Endodermal cell (in vitro differentiated cells): ENCODE measurements around the gene SP1. TPM values are rescaled to one million over a fixed set of nuclear protein-coding genes. Genes with fewer than 3 reads are reported as not detected.

ENCODE experiments used
- DNase-seq: peaks from one replicate; pipeline ENCODE4 v3.0.0-alpha.2; 2017
- H3K27ac ChIP-seq: 2 replicates; pipeline ENCODE4 v1.5.1; 2013; ENCODE audit warnings: mild to moderate bottlenecking, low read depth, low read length, moderate library complexity
- H3K27me3 ChIP-seq: 2 replicates; pipeline ENCODE4 v1.6.1; 2013; ENCODE audit warnings: mild to moderate bottlenecking, low read length, moderate library complexity; ENCODE audit not compliant: insufficient read depth, control insufficient read depth, poor library complexity, severe bottlenecking
- H3K36me3 ChIP-seq: 2 replicates; pipeline ENCODE4 v1.7.0; 2013; ENCODE audit warnings: mild to moderate bottlenecking, low read length, moderate library complexity; ENCODE audit not compliant: control insufficient read depth, insufficient read depth
- H3K4me1 ChIP-seq: one replicate; pipeline ENCODE4 v1.7.0; 2013; ENCODE audit warnings: low read length; ENCODE audit not compliant: control insufficient read depth, insufficient read depth
- H3K4me3 ChIP-seq: 2 replicates; pipeline ENCODE4 v1.5.1; 2013; ENCODE audit warnings: mild to moderate bottlenecking, low read length, moderate library complexity
- H3K9ac ChIP-seq: 2 replicates; pipeline ENCODE4 v1.6.1; 2013; ENCODE audit warnings: mild to moderate bottlenecking, low read length, moderate library complexity; ENCODE audit not compliant: poor library complexity, severe bottlenecking; ENCODE audit errors: extremely low read depth
- H3K9me3 ChIP-seq: 2 replicates; pipeline ENCODE4 v1.6.1; 2013; ENCODE audit warnings: mild to moderate bottlenecking, low read length, moderate library complexity; ENCODE audit not compliant: control insufficient read depth
- H3K27ac Mint-ChIP-seq: 2 replicates; pipeline ENCODE4 v1.8.0; 2020; ENCODE audit warnings: mixed read lengths
- H3K27me3 Mint-ChIP-seq: 2 replicates; pipeline ENCODE4 v1.8.0; 2021; ENCODE audit warnings: mild to moderate bottlenecking, mixed read lengths; ENCODE audit not compliant: insufficient read depth
- H3K36me3 Mint-ChIP-seq: 2 replicates; pipeline ENCODE4 v1.8.0; 2020; ENCODE audit warnings: low read depth, mixed read lengths
- H3K4me1 Mint-ChIP-seq: 2 replicates; pipeline ENCODE4 v1.8.0; 2020; ENCODE audit warnings: mixed read lengths
- H3K4me3 Mint-ChIP-seq: 2 replicates; pipeline ENCODE4 v1.8.0; 2020; ENCODE audit warnings: mild to moderate bottlenecking, moderate library complexity, mixed read lengths
- H3K9me3 Mint-ChIP-seq: 2 replicates; pipeline ENCODE4 v1.8.0; 2020; ENCODE audit warnings: mild to moderate bottlenecking, mixed read lengths
- CTCF ChIP-seq: fragments of 200-600 bp; sonication (generic); conservative IDR thresholded peaks from 2 replicates; pipeline ENCODE4 v1.5.0; 2021; ENCODE audit warnings: antibody characterized with exemption, mild to moderate bottlenecking
- WGBS, 2 experiments: methylation state at CpG; one replicate each; pipeline versions ENCODE4 v1.1.5 to v1.1.7; 2013; ENCODE audit warnings: missing lambda C conversion rate in 2 of 2, mixed read lengths in 1 of 2; ENCODE audit not compliant: insufficient coverage in 1 of 2, insufficient read length in 1 of 2; 5-methylcytosine and 5-hydroxymethylcytosine counted together
- total RNA-seq, 2 donors: library from RNA; stranded (reverse); fragmentation: NEBNext Ultra II Directional in 1 of 2; extraction: Animal tissue kit (Norgen Biotek cat#: 25700) in 1 of 2; gene quantifications; 2 replicates in 1 of 2; 3 replicates in 1 of 2; pipeline ENCODE4 v1.2.1, GENCODE V29; 2021

Gene SP1
- total RNA-seq, 2 donors from 2014 or later: 91.2 to 99.5 TPM

- 91% methylated on average over 1 of the region's 2 CpGs; no CpG with 5 or more reads in 1 of the 2 experiments for WGBS, 2 experiments
- H3K9me3 Mint-ChIP-seq: no peaks in the 10 kb centered on the region
- H3K4me1 ChIP-seq: peaks cover 8% of the 10 kb centered on the region
- H3K27ac Mint-ChIP-seq: no peak overlapping the region
- H3K9me3 ChIP-seq: no peaks in the 10 kb centered on the region
- H3K36me3 Mint-ChIP-seq: peaks cover 2% of the 10 kb centered on the region
- no peaks in the 10 kb centered on the region for H3K27me3 Mint-ChIP-seq
- no peak overlapping the region for H3K27ac ChIP-seq
- no peak for TF ChIP-seq CTCF
- no peaks in the 10 kb centered on the region for H3K27me3 ChIP-seq
- H3K4me3 ChIP-seq: no peak overlapping the region
- no peak overlapping the region for H3K9ac ChIP-seq
- peaks cover 4% of the 10 kb centered on the region for H3K36me3 ChIP-seq
- peaks cover 18% of the 10 kb centered on the region for H3K4me1 Mint-ChIP-seq
- H3K4me3 Mint-ChIP-seq: no peak overlapping the region
- no peak for DNase-seq
Measured at GRCh38 chr12:53376747-53377146, 3.2 kb upstream of the SP1 start.

- Histone ChIP-seq H3K9me3 (no peaks in the 10 kb centered on the region), H3K27ac (no peak overlapping the region), H3K4me1 (peaks cover 14% of the 10 kb centered on the region), H3K27me3 (no peaks in the 10 kb centered on the region), H3K4me3 (no peak overlapping the region), H3K9ac (peak overlapping the region; percentile 76), H3K36me3 (peaks cover 18% of the 10 kb centered on the region)
- H3K4me1 Mint-ChIP-seq: peaks cover 27% of the 10 kb centered on the region
- no peaks in the 10 kb centered on the region for H3K9me3 Mint-ChIP-seq
- 87 to 97% methylated on average over 9 to 12 of the region's 12 CpGs for WGBS, 2 experiments
- no peaks in the 10 kb centered on the region for H3K27me3 Mint-ChIP-seq
- H3K4me3 Mint-ChIP-seq: no peak overlapping the region
- DNase-seq: no peak
- H3K36me3 Mint-ChIP-seq: peaks cover 15% of the 10 kb centered on the region
- peak overlapping the region; percentile 70 for H3K27ac Mint-ChIP-seq
- TF ChIP-seq CTCF: no peak
Measured at GRCh38 chr12:53378222-53378621, 1.8 kb upstream of the SP1 start.

DNA sequence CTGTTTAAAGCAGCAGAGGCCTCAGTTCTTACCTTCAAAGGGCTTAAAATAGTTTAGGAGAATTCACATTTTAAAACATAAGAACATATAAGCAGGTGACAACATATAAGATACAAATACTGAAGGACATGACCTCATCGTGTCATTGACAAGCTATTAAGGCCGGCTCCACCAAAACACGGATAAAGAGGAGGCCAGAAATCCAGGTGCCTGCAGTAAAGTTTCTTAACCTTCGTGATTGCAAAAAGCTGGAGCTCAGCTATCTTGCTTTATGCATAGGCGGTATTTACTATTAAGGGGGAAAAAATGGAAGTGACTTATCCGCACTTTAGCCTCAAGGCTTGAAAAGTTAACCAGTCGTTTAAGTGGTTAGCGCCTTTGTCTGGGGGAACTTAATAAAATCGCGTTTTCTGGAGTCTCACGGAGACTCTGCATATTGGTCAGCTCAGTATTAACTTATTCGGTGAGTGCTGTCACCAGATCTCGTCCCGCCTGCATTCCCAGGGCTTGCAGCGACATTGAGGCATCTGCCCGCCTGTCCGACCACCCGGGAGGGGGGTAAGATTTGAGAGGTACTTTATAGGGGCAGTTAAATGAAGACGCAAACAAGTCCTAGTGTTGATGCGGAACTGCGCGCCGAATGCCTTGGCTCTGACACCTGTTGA is 1.1 kb upstream of the SP1 start:
- Mint-ChIP-seq H3K36me3 (peaks cover 21% of the 10 kb centered on the region), H3K27me3 (no peaks in the 10 kb centered on the region), H3K9me3 (no peaks in the 10 kb centered on the region), H3K4me1 (peaks cover 32% of the 10 kb centered on the region), H3K27ac (no peak overlapping the region), H3K4me3 (no peak overlapping the region)
- no peak for TF ChIP-seq CTCF
- H3K36me3 ChIP-seq: peaks cover 23% of the 10 kb centered on the region
- peak overlapping the region; percentile 76 for H3K9ac ChIP-seq
- peak overlapping the region; percentile 75 for H3K27ac ChIP-seq
- H3K4me3 ChIP-seq: peak overlapping the region; percentile 85
- H3K9me3 ChIP-seq: no peaks in the 10 kb centered on the region
- DNase-seq: no peak
- no peaks in the 10 kb centered on the region for H3K27me3 ChIP-seq
- peaks cover 14% of the 10 kb centered on the region for H3K4me1 ChIP-seq
- WGBS, 2 experiments: 28 to 37% methylated on average over 21 to 23 of the region's 23 CpGs
